Loucy (cell line): ENCODE results near the gene PRR20G.

Source experiments
- CTCF ChIP-seq: fragments of 200-600 bp; sonication (generic); conservative IDR thresholded peaks from 2 replicates; pipeline ENCODE4 v1.5.1; 2014; ENCODE audit warnings: mild to moderate bottlenecking, antibody characterized with exemption, low read length
- EZH2phosphoT487 ChIP-seq: fragments of 200-600 bp; IDR thresholded peaks from 2 replicates; pipeline ENCODE4 v1.6.1; 2018; ENCODE audit warnings: antibody characterized with exemption, mild to moderate bottlenecking, moderate library complexity, borderline replicate concordance

- TF ChIP-seq CTCF = peak; percentile 27; the same call in 1 of the 2 replicates
- no peak for TF ChIP-seq EZH2phosphoT487
Observed at GRCh38 chr3:127287840-127288239, at the start of gene PRR20G.
